ENCODE results near the gene NCKAP1. TPM values are rescaled to one million over a fixed set of nuclear protein-coding genes. Genes with fewer than 3 reads are reported as not detected.

Gene NCKAP1
- total and polyA plus RNA-seq, 2 of the 4 experiments (the other 2 are of a cell fraction), result 91.1 to 160 TPM

DNA sequence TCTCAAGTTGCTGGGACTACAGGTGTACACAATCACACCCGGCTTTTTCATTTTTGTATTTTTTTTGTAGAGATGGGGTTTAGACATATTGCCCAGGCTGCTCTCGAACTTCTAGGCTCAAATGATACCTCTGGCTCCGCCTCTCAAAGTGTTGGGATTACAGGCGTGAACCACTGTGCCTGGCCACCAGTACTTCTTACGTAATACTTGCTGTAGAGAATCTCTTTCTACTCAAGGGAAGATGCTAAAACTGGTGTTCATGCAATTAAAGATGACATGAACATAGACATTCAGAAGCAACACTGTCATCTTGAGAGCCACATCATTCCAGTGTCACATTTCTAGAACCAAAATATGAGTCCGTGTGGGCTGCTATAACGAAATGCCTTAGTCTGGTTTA is 118.2 kb downstream of the NCKAP1 start:
- Histone ChIP-seq H2AFZ (replicated peaks; ENCODE audit: low read length, poor library complexity) (no peak overlapping the region), H3K14ac (replicated peaks; ENCODE audit: low read depth, low read length) (no peak overlapping the region), H4K20me1 (ENCODE audit: insufficient read depth, low read length) (peaks cover 10% of the 10 kb centered on the region), H3K4me2 (ENCODE audit: low read depth, low read length) (no peak overlapping the region), H3K4me1 (ENCODE audit: control insufficient read depth, insufficient read depth, low read length) (peaks cover 10% of the 10 kb centered on the region), H3K56ac (ENCODE audit: extremely low read depth, insufficient read depth, low read length) (no peak overlapping the region), H3K4ac (ENCODE audit: low read depth, low read length) (no peak overlapping the region), H2BK120ac (ENCODE audit: low read depth, low read length) (no peak overlapping the region), H3K27ac (ENCODE audit: insufficient read depth, low read length) (no peak overlapping the region), H3K9me1 (ENCODE audit: insufficient read depth, low read length) (peaks cover 5% of the 10 kb centered on the region), H3K27me3 (ENCODE audit: control insufficient read depth, insufficient read depth, low read length) (no peaks in the 10 kb centered on the region), H2BK5ac (ENCODE audit: low read depth, low read length, poor library complexity, severe bottlenecking) (no peak overlapping the region), H2AK9ac (replicated peaks; ENCODE audit: low read depth, low read length, poor library complexity) (no peak overlapping the region), H3K18ac (ENCODE audit: low read depth, low read length) (no peak overlapping the region), H2AK5ac (ENCODE audit: low read depth, low read length) (no peak overlapping the region), H2BK15ac (ENCODE audit: low read depth, low read length) (no peak overlapping the region), H3K23ac (ENCODE audit: low read depth, low read length) (no peak overlapping the region), H3K9ac (ENCODE audit: low read depth, low read length) (no peak overlapping the region), H4K8ac (ENCODE audit: low read depth in 2 of 2, low read length in 2 of 2) (no peak overlapping the region), H4K5ac (ENCODE audit: low read depth, low read length) (no peak overlapping the region), H2BK20ac (ENCODE audit: low read depth, low read length) (no peak overlapping the region), H3K36me3 (ENCODE audit: control insufficient read depth, insufficient read depth, low read length) (peaks cover 10% of the 10 kb centered on the region), H3K9me3 (ENCODE audit: control insufficient read depth, insufficient read depth, low read length) (no peaks in the 10 kb centered on the region), H4K91ac (ENCODE audit: insufficient read depth, low read depth, low read length) (no peak overlapping the region), H3K4me3 (ENCODE audit: insufficient read depth, low read depth, low read length) (no peak overlapping the region), H3K79me1 (ENCODE audit: low read depth in 1 of 2, low read length in 2 of 2) (peaks cover 0 to 12% of the 10 kb centered on the region in 2 experiments; a peak in 2 of 4 replicates)
- TF ChIP-seq MAFK (IDR thresholded peaks at IDR 0.05; ENCODE audit: low read depth, low read length) (no peak), RAD21 (IDR thresholded peaks at IDR 0.05; ENCODE audit: low read length) (no peak), CEBPB (IDR thresholded peaks at IDR 0.05; ENCODE audit: low read depth, low read length) (peak; percentile 76), MAZ (IDR thresholded peaks at IDR 0.05; ENCODE audit: borderline replicate concordance, low read depth, low read length) (no peak)
- in situ Hi-C loops (cut with MboI; ENCODE audit: low sequenced_read_pairs) (no loop called here), intact Hi-C loops (cut with micrococcal nuclease) (loop anchor here (10.0 kb wide), 1 partner anchor 55 kb away; no protein-coding TSS in a partner anchor), dilution Hi-C loops (cut with HindIII; ENCODE audit: low sequenced_read_pairs, unreplicated experiment) (no loop called here)
- ATAC-seq (ENCODE audit: low read depth) (no peak), DNase-seq (no peak)
- BruUV-seq (replicated peaks), result no TSS peak
- ChIA-PET POLR2A (ENCODE audit: unreplicated experiment) (no interaction called here), CTCF (no interaction called here)
- no CpG with 5 or more reads among the region's 7 CpGs for WGBS, 2 experiments (ENCODE audit: extremely low coverage in 2 of 2, insufficient read length in 1 of 2)
